Stimulated activated CD4-positive, alpha-beta T cell treated with anti-CD3 and anti-CD28 coated beads, Interleukin-12 subunit alpha, Interleukin-12 subunit beta, amount 100 ng/mL, for 48 hours (primary cell): ENCODE results near the gene SPRR2F.

ENCODE experiments used
- DNase-seq, 3 donors: peaks; one replicate each; pipeline ENCODE4 v3.0.0-alpha.2; 2020; ENCODE audit warnings: low read depth in 2 of 3, low spot score in 1 of 3

Gene SPRR2F

DNA sequence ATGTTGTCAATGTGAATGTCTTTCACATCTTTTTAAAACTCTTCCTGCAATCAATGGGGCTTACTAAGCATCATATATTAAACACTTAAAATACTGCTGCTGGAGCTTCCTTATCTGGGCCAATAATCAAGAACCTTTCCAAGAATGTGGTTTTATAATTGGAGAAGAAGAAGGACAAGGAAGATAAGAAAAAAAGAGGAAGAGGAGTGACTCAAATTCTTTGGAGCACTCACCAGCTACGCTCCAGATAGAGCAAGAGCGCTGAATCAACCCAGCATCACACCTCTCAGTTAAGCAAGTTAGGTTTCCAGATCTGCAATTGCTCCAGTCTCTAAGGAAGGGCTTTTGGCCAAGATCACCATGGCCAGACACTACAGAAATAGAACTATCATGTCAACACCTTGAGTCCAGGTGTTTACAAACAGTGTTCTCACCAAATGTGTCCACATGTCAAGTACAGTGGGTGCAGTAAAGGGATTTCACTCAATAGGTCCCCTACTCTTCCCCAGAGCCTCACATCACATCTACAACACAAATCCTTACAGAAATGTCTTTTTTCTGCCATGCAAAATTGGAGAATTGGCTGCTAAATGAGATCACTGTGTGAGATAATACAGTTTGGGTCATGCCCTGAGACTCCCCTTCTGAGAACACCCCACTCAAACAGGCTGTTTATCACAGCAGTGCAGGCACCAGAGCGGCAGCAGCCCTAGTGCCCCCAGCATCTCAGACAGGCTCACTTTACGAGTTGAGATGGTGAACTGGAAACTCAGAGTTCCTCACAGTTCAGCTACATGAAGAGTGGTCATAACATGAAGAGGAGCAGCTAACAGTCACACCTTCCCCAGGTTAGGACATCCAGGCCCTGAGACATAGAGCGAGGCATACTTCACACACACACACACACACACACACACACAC, 40.2 kb downstream of the SPRR2F start:
- DNase-seq, result no peak

GRCh38 chr1:153071511-153071910, 41.8 kb downstream of the SPRR2F start, which contains the start of gene SPRR2B:
Gene SPRR2B (minus strand): TSS chr1:153071611. CDS start chr1:153070839, 772 bp downstream.
- no peak for DNase-seq

- no peak for DNase-seq
These were observed 43.1 kb downstream of the SPRR2F start for GRCh38 chr1:153070243-153070642.
